Epidermal melanocyte (primary cell): ENCODE results near the gene SUPT5H.
"Not testable (repeated sequence)": the region's sequence is repeated elsewhere in the genome, so short reads cannot be mapped to it uniquely, and the experiment has no call there.

Experiments used
- DNase-seq: peaks from one replicate; pipeline ENCODE4 v3.0.0; 2011; ENCODE audit warnings: low spot score; ENCODE audit not compliant: insufficient read length

Gene SUPT5H

DNA sequence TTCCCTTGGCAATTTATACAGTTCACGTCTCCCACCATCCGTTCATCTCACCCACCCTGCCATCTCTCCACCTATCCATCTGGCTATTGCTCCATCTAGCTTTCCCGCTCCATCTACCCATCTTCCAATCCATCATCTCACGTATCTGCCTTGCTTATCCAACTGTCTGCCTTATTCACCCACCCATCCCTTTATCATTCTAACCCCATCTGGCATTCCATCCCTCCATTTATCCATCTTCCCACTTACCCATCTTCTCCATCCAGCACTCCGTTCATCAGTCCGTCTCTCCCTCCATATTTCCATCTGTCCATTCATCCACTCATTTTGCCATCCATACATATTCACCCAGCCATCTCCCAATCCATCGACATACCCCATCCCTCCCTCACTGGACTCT, 19.6 kb upstream of the SUPT5H start:
- DNase-seq: no peak

GRCh38 chr19:39426170-39426569, 19.2 kb upstream of the SUPT5H start:
- DNase-seq: no peak

DNA sequence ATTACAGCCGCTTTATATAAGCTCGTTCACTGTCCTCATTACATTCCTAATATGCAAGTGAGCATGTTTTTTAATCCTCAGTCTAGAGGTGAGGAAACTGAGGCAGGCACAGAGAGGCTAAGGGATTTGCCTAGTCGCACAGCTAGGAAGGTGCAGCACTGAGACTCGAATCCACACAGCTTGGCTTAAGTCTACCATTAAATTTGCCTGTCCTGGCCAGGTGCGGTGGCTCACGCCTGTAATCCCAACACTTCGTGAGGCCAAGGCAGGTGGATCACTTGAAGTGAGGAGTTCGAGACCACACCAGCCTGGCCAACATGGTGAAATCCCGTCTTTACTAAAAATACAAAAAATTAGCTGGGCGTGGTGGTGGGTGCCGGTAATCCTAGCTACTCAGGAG, 17.7 kb upstream of the SUPT5H start:
- DNase-seq: no peak

DNA sequence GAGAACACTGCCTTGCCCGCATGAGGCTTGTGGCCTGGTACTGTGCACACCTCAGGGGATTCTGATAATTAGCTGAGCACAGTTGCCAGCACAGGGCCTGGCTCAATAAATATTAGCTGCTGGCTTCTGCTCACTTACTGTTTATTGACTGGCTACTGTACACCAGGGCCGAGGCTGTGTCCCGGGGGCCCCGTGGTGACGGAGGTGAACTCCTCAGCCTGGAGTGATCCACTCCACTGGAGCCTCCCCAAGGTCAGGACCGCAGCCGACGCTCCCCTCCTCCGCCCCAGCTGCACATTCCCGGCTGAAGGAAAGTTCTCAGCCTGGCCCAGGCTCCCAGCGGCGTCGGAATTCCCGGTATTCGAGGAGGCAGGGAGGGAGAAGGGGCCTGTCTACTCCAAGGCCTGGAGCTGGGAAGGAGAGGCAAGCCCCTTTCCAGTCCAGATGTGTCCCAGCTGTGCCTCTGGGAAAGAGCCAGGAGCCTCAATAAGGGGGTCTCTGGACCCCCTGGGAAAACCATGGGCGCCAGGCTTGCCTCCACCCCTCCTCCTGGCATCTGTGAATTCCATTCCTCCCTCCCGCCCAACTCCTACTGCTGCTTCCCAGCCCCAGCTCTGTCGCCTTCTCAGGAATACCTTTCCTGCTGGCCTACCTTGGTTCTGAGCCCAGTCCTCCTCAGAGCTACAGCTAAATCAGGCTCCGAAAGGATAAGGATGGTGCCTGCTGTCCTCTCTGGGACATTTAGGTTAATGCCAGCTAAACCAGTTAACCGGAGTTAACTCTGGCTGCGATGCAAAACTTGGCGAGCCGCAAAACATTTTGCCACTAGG, 16.9 kb upstream of the SUPT5H start:
- peak; percentile 75 for DNase-seq

DNA sequence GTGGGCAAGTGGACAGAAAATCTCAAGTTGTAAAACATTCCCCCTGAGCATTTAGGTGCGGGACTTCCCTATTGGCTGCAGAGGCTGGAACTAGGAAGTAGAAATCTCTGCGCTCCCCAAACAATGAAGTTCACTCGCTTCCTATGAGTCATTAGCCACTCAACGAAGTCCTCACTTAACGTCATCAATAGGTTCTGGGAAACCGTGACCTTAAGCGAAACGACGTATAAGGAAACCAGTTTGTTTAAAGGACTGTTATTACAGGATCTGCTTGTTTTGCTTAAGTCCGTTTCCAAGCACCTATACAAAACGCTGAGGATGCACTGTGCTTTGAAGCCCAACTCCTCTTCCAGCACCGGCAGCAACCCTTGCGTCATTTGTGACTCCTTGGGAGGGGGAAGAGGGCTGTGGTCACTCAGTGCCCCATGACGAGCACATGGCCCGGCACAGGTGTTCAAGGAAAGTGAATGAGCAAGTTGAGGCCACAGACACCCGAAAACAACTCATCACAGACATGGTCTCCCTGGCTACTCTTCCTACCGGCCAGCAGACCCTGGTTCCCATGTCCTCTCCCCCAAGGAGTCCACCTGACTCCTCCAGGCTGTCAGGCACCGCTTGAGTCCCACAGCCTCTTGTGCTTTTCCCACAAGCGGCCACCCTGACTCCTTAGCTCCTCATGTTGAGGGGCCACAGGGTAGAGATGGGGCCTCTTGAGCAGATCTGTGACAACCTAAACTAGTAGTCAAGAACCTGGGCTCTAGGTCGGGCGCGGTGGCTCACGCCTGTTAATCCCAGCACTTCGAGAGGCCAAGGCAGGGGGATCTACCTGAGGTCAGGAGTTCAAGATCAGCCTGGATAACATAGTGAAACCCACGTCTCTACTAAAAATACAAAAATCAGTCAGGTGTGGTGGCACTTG, 14.4 kb upstream of the SUPT5H start:
- no peak for DNase-seq

GRCh38 chr19:39432677-39433025, 12.7 kb upstream of the SUPT5H start:
- DNase-seq: no peak

- DNase-seq: no peak
These were observed 11.8 kb upstream of the SUPT5H start for GRCh38 chr19:39433480-39434079.

DNA sequence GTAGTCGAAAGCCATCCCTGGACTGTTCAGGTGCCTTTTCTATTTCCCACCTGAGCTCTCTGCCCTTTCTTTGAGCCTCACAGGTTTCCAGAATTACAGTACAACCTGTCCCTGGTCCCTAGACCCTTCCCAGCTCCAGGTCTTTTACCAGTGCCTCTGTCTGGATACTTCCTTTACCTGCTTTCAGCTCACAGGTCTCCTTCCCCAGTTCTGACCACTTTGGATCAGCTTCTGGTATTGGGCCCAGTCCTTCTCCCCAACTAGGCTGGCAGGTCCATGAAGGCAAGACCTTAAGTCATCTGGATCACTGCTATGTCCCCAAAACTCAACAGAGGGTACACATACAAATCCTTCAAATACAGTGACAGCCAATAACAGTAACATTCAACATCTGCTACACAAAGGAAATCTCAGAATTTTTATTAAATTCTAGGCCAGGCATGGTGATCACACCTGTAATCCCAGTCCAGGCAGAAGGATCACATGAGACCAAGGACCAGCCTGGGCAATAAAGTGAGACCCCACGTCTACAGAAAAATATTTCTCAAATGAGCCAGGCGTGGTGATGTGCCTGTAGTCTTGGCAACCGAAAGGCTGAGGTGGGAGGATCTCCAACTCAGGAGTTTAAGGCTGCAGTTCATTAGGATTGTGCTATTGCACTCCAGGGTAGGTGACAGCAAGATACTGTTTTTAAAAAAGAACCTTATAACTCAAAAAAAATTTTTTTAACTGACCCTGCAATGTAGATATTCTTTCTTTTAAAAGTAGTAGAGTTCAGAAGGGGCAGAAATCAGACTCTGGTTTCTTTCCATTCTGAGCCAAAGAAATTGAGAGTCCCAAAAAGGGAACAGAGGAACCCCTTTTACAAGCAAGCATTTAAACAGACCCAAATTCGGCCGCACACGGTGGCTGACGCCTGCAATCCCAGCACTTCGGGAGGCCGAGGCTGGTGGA, 11.0 kb upstream of the SUPT5H start:
- DNase-seq: no peak

DNA sequence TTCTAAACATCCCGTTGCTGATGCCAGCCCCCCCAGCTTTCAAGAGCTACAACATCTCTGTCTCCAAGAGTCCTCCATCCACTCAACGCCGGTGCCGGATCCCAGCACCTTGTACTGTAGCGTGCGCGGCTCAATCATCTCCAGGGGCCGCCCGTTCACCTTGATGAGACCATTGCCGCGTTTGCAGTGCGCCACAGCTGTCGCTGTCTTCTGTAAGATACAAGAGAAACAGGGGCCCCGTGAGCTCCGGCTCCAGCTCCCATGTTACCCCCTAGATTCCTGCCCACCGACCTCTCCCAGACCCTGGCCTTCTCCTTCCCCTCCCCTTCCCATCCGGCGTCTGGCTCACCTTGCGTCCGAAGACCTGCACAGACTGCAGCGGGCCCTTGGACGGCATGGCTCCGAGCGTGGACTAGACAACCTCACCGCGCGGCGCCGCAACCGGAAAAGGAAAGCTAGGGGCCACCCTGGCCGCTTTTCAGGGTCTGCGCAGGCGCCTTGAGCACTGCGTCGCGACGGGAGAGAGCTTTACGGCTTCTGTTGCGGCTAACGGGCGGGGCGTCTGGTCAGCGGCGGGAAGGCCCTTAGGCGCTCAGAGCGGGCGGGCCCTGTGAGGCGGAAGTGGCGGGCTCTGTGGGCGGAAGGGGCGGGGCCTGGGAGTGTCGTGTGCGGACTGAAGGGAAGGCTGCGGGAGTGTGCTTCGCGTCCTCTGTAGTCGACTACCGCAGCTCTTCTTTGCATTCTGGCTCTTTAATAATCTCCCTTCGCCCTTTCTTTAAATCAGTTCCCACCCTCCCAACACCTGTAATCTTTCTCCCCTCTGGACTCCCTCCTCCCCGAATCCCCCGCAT, 9.7 kb upstream of the SUPT5H start, which contains the start of gene RPS16:
RPS16 (minus strand) TSS at position 451 of the 851 bp plus-strand sequence; CDS start at position 397, 54 bp downstream.
- DNase-seq: peak; percentile 85

GRCh38 chr19:39436350-39436716, 9.0 kb upstream of the SUPT5H start:
- no peak for DNase-seq

DNA sequence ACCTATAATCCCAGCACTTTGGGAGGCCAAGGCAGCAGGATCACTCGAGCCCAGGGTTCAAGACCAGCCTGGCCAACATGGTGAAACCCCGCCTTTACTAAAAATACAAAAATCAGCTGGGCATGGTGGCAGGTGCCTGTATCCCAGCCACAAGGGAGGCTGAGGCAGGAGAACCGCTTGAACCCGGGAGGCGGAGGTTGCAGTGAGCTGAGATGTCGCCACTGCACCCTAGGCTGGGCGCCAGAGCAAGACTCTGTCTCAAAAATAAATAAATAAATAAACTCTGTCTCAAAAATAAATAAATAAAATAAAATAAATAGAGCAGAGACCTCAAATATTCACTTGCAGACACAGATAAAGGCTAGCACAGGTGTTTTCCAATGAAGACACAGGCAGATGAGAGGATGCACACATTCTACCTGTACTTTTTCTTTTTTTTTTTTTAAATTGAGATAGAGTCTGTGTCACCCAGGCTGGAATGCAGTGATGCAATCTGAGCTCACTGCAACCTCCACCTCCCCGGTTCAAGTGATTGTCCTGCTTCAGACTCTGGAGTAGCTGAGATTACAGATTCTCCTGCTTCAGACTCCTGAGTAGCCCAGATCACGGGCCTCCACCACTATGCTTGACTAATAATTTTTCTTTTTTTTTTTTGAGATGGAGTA, 7.0 kb upstream of the SUPT5H start:
- no peak for DNase-seq

DNA sequence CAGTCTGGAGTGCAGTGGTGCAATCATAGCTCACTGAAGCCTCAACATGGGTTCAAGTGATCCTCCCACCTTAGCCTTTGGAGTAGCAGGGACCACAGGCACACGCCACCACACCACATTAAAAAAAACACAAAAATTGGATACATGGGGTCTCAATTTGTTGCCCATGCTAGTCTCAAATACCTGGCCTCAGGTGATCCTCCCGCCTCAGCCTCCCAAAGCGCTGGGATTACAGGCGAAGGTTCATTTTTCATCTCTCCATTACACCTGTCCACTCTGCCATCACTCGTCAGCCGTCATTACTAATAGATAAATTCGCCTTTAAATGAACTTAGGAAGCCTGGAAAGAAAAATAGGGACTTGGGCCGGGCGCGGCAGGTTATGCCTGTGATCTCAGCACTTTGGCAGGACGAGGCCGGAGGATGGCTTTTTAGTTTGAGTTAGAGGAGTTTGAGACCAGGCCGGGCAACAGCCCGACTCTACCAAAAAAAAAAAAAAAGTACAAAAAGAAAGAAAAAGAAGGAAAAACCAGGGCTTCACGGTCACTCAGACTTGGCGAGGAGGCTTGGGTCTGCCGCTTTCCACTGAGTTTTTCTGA, 685 bp upstream of the SUPT5H start:
- no peak for DNase-seq

DNA sequence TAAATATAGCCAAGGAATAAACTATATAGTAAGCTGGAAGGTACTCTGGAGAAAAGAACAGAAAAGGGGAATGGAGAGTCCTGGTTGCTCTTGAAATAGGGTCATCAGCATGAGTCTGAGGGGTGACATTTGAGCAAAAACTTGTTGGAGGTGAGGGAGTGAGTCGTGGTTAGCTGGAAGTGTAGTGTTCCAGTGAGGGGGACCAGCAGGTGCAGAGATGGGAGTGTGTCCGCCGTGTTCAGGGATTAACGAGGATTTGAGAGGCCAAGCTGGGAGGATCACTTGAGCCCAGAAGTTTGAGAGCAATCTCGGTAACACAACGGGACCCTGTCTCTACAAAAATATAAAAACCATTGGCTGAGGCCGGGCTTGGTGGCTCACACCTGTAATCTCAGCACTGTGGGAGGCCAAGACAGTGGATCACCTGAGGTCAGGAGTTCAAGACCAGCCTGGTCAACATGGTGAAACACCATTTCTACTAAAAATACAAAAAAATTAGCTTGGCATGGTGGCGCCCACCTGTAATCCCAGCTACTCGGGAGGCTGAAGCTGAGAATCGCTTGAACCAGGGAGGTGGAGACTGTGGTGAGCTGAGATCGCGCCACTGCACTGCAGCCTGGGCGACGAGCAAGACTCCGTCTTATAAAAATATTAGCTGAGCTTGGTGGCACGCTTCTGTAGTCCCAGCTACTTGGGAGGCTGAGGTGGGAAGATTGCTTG, 1.1 kb downstream of the SUPT5H start:
- no peak for DNase-seq

DNA sequence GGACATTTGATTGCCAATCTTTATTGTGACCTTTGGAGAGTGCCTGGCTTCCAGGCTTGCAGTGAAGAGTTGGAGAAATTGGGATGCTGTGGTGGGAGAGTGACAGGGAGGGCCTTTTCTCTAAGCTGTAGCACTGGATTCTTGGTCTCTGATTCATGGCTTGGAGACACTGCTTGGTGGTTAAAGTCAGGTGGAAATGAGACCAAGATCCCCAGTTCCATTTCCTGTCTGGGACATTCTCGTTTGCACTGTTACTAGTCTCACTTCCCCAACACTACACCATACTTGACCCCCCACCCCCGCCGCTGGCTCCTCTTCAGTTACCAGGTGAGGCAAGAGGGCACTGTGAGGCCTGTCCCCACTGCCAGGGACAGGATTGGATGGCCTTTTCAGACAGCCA, 2.9 kb downstream of the SUPT5H start:
- no peak for DNase-seq

DNA sequence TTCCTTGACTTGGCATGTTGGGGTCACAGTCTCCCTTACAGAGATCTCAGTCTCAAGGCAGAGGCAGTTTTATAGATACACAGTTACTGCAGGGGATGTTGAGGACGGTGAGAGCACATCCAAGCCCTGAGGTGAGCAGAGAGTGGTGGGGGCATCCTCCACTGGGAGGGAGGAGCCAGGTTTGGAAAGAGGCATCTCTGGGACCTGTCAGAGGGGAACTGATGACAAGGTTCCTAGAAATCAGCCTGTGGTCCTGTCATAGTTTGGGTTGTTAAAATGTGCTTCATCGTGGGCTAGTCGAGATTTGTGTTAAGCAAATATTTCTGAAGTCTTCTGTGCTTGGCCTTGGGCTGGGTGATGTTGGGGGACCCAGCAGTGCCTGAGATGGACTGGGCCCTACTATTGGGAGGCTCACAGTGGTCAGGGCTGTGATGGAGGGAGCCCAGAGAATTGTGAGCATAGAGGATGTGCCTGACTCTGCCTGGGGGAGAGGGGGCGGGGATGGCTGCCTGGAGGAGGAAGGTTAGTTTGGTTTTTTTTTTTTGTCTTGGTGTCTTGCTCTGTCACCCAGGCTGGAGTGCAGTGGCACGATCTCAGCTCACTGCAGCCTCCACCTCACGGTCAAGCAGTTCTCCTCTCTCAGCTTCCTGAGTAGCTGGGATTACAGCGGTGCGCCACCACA, 3.9 kb downstream of the SUPT5H start:
- DNase-seq: no peak

- DNase-seq: not testable (repeated sequence)
These were observed 5.9 kb downstream of the SUPT5H start for GRCh38 chr19:39451257-39451656.

- no peak for DNase-seq
These were observed 18.0 kb downstream of the SUPT5H start for GRCh38 chr19:39463403-39463802.
